KMS-11 (cell line): Measurements from ENCODE around the gene NDST4.

Source experiments
- H2AFZ ChIP-seq: fragments of 200-600 bp; sonication (generic); 2 replicates; pipeline ENCODE4 v1.6.1; 2016; ENCODE audit warnings: antibody characterized with exemption, mixed run types, low read depth
- H3K27ac ChIP-seq: fragments of 200-600 bp; sonication (generic); 2 replicates; pipeline ENCODE4 v1.6.1; 2016; ENCODE audit warnings: mild to moderate bottlenecking, mixed run types
- H3K27me3 ChIP-seq: fragments of 200-600 bp; sonication (generic); 2 replicates; pipeline ENCODE4 v1.6.1; 2017; ENCODE audit warnings: mild to moderate bottlenecking, low read depth, mixed run types, moderate library complexity; ENCODE audit not compliant: insufficient read depth
- H3K36me3 ChIP-seq: fragments of 200-600 bp; sonication (generic); 2 replicates; pipeline ENCODE4 v1.6.1; 2017; ENCODE audit warnings: mild to moderate bottlenecking, mixed run types; ENCODE audit not compliant: insufficient read depth
- H3K4me1 ChIP-seq: fragments of 200-600 bp; sonication (generic); 2 replicates; pipeline ENCODE4 v1.6.1; 2016; ENCODE audit warnings: mild to moderate bottlenecking, low read depth, mixed run types; ENCODE audit not compliant: poor library complexity, severe bottlenecking
- H3K4me2 ChIP-seq: fragments of 200-600 bp; sonication (generic); 2 replicates; pipeline ENCODE4 v1.7.0; 2016; ENCODE audit warnings: mild to moderate bottlenecking, mixed run types
- H3K4me3 ChIP-seq: fragments of 200-600 bp; sonication (generic); IDR thresholded peaks from 2 replicates; pipeline ENCODE4 v1.6.1; 2017; ENCODE audit warnings: low read depth, low read length, mixed read lengths; ENCODE audit not compliant: insufficient read depth
- H3K79me2 ChIP-seq: fragments of 200-600 bp; sonication (generic); 2 replicates; pipeline ENCODE4 v1.6.1; 2016; ENCODE audit warnings: low read depth, mixed run types; ENCODE audit not compliant: insufficient read depth
- H3K9ac ChIP-seq: fragments of 200-600 bp; sonication (generic); 2 replicates; pipeline ENCODE4 v1.6.1; 2016; ENCODE audit warnings: mild to moderate bottlenecking, mixed run types
- H4K20me1 ChIP-seq: fragments of 200-600 bp; sonication (generic); 2 replicates; pipeline ENCODE4 v1.6.1; 2016; ENCODE audit warnings: mild to moderate bottlenecking, mixed run types; ENCODE audit not compliant: insufficient read depth
- TF ChIP-seq, protein P1 (sequence below): fragments of 200-600 bp; sonication (generic); conservative IDR thresholded peaks from 2 replicates; pipeline ENCODE4 v1.6.1; 2017; ENCODE audit warnings: low read depth, mild to moderate bottlenecking, antibody characterized with exemption, low read length, moderate library complexity, mixed read lengths

NDST4 gene

DNA sequence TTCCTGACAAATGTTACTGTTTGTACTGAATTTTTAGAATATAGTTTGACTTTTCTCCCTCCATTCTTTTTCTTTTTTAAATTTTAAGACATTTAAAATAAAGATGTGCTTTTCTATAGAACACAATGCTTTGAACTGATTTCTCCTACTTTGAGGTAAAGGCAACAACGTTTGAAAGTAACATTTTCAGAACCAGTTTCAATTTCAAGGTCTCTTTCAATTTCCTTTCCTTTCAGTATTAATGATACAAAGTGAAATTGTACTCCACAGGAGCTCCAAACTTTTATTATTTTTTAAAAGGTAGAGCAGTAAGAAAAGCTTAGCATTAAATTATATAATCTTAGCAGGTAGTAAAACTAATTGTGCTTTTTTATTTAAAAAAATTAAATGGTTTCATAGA is 54.9 kb downstream of the NDST4 start:
- Histone ChIP-seq H3K4me2 (no peak overlapping the region; the same call in 1 of the 2 replicates), H3K27me3 (no peaks in the 10 kb centered on the region), H3K79me2 (no peaks in the 10 kb centered on the region), H3K4me3 (no peak overlapping the region), H2AFZ (no peak overlapping the region), H3K36me3 (no peaks in the 10 kb centered on the region), H3K27ac (no peak overlapping the region), H4K20me1 (no peaks in the 10 kb centered on the region), H3K9ac (no peak overlapping the region), H3K4me1 (peaks cover 12% of the 10 kb centered on the region)
- TF ChIP-seq, protein P1, sequence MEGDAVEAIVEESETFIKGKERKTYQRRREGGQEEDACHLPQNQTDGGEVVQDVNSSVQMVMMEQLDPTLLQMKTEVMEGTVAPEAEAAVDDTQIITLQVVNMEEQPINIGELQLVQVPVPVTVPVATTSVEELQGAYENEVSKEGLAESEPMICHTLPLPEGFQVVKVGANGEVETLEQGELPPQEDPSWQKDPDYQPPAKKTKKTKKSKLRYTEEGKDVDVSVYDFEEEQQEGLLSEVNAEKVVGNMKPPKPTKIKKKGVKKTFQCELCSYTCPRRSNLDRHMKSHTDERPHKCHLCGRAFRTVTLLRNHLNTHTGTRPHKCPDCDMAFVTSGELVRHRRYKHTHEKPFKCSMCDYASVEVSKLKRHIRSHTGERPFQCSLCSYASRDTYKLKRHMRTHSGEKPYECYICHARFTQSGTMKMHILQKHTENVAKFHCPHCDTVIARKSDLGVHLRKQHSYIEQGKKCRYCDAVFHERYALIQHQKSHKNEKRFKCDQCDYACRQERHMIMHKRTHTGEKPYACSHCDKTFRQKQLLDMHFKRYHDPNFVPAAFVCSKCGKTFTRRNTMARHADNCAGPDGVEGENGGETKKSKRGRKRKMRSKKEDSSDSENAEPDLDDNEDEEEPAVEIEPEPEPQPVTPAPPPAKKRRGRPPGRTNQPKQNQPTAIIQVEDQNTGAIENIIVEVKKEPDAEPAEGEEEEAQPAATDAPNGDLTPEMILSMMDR, result no peak

DNA sequence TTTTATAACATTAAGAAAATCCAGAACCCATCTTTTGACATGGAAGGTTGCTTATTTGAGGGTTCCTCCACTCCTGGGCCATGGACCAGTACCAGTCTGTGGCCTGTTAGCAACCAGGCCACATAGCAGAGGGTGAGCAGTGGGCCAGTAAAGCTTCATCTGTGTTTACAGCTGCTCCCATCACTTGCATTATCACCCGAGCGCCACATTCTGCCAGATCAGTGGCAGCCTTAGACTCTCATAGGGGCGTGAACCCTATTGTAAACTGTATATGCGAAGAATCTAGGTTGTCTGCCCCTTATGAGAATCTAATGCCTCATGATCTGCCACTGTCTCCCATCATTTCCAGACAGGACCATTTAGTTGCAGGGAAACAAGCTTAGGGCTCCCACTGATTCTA is 58.6 kb downstream of the NDST4 start:
- Histone ChIP-seq H2AFZ (no peak overlapping the region), H3K4me3 (no peak overlapping the region), H3K4me2 (no peak overlapping the region), H3K27ac (no peak overlapping the region), H3K79me2 (no peaks in the 10 kb centered on the region), H3K36me3 (no peaks in the 10 kb centered on the region), H3K27me3 (no peaks in the 10 kb centered on the region), H3K9ac (no peak overlapping the region), H3K4me1 (peaks cover 12% of the 10 kb centered on the region), H4K20me1 (no peaks in the 10 kb centered on the region)
- TF ChIP-seq, protein P1, result no peak

DNA sequence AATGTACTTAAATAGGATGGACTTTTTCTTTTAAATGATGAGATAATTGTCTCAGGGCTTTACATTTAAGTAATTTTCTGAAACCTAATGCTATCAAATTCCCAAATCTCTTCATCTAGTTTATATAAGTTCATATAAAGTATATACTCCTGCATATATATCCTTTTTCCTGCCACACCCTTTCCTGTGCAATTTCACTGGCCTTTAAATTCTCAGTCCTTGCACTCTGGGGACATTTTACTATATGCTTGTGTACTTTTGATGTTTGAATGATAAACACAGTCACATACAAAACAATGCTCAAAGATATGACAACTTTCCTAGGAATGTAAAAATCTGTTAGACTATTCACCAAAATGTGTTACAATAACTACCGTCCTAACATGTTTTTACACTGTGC is 60.1 kb downstream of the NDST4 start:
- no peak overlapping the region for H3K9ac ChIP-seq
- H3K4me3 ChIP-seq, result no peak overlapping the region

DNA sequence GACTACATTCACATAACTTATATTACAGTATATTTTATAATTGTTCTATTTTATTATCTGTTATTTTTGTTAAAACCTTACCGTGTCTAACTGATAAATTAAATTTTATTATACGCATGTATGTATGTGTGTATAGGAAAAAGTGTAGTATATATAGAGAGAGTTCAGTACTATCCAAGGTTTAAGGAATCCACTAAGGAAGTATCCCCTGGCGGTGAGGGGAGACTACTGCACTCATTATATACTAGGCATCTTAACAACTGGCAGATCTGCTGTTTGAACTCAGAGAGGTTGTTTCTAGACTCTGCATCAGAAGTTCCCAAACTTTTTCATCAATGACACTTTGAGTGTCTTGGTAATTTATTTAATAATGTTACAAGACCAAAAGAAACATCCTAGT is 70.9 kb downstream of the NDST4 start:
- no peaks in the 10 kb centered on the region for H3K36me3 ChIP-seq
- no peak overlapping the region for H2AFZ ChIP-seq
- no peaks in the 10 kb centered on the region for H3K27me3 ChIP-seq
- H3K27ac ChIP-seq, result no peak overlapping the region
- H3K4me3 ChIP-seq, result no peak overlapping the region
- no peaks in the 10 kb centered on the region for H3K79me2 ChIP-seq
- TF ChIP-seq, protein P1, result no peak
- no peaks in the 10 kb centered on the region for H4K20me1 ChIP-seq
- no peak overlapping the region for H3K4me2 ChIP-seq
- no peak overlapping the region for H3K9ac ChIP-seq
- no peaks in the 10 kb centered on the region for H3K4me1 ChIP-seq

More for the DNA sequence above, 60.1 kb downstream of the NDST4 start:
- Histone ChIP-seq H3K27me3 (no peaks in the 10 kb centered on the region), H3K27ac (no peak overlapping the region), H3K4me2 (no peak overlapping the region), H3K36me3 (no peaks in the 10 kb centered on the region), H3K4me1 (peaks cover 4% of the 10 kb centered on the region), H4K20me1 (no peaks in the 10 kb centered on the region), H2AFZ (no peak overlapping the region), H3K79me2 (no peaks in the 10 kb centered on the region)
- TF ChIP-seq, protein P1, result no peak
